H9 (cell line): ENCODE data around the gene MICALL2. TPM values are rescaled to one million over a fixed set of nuclear protein-coding genes. Genes with fewer than 3 reads are reported as not detected.

Source experiments
- DNase-seq: peaks from one replicate; pipeline ENCODE4 v3.0.0-alpha.2; 2017
- H2AFZ ChIP-seq: one replicate; pipeline ENCODE4 v1.6.1; 2013; ENCODE audit warnings: mild to moderate bottlenecking, low read length, control low read depth, moderate library complexity
- H2AK5ac ChIP-seq: 2 replicates; pipeline ENCODE4 v1.6.1; 2013; ENCODE audit warnings: low read length, control low read depth, mixed read lengths; ENCODE audit not compliant: insufficient read length
- H2BK120ac ChIP-seq: one replicate; pipeline ENCODE4 v1.6.1; 2013; ENCODE audit warnings: low read depth, mild to moderate bottlenecking, low read length, control low read depth, inconsistent platforms; ENCODE audit not compliant: poor library complexity, severe bottlenecking
- H2BK12ac ChIP-seq: 2 replicates; pipeline ENCODE4 v1.6.1; 2013; ENCODE audit warnings: low read length, control low read depth, mixed read lengths, low read depth; ENCODE audit not compliant: insufficient read length
- H2BK15ac ChIP-seq: 2 replicates; pipeline ENCODE4 v1.6.1; 2013; ENCODE audit warnings: low read depth, low read length, control low read depth
- H2BK20ac ChIP-seq: one replicate; pipeline ENCODE4 v1.6.1; 2013; ENCODE audit warnings: low read depth, mild to moderate bottlenecking, low read length, control low read depth, inconsistent platforms; ENCODE audit not compliant: poor library complexity, severe bottlenecking
- H2BK5ac ChIP-seq: 2 replicates; pipeline ENCODE4 v1.6.1; 2013; ENCODE audit warnings: low read length, control low read depth, mixed read lengths; ENCODE audit not compliant: insufficient read length
- H3K14ac ChIP-seq: 2 replicates; pipeline ENCODE4 v1.6.1; 2013; ENCODE audit warnings: low read length, control low read depth; ENCODE audit not compliant: insufficient read depth
- H3K18ac ChIP-seq: 2 replicates; pipeline ENCODE4 v1.6.1; 2013; ENCODE audit warnings: low read depth, mild to moderate bottlenecking, mixed read lengths, low read length, control low read depth; ENCODE audit not compliant: insufficient read length
- H3K23ac ChIP-seq: 2 replicates; pipeline ENCODE4 v1.6.1; 2013; ENCODE audit warnings: low read length, control low read depth, mixed read lengths, low read depth; ENCODE audit not compliant: insufficient read length
- H3K23me2 ChIP-seq: 2 replicates; pipeline ENCODE4 v1.6.1; 2013; ENCODE audit warnings: low read depth, mild to moderate bottlenecking, mixed read lengths, low read length, control low read depth; ENCODE audit not compliant: insufficient read length, poor library complexity, severe bottlenecking
- H3K27ac ChIP-seq: 2 replicates; pipeline ENCODE4 v1.5.1; 2013; ENCODE audit warnings: low read length, control low read depth, mixed read lengths, low read depth; ENCODE audit not compliant: insufficient read length
- H3K27me3 ChIP-seq: 2 replicates; pipeline ENCODE4 v1.6.1; 2013; ENCODE audit warnings: low read length, control low read depth, inconsistent platforms; ENCODE audit not compliant: insufficient read depth
- H3K4ac ChIP-seq: 2 replicates; pipeline ENCODE4 v1.6.1; 2013; ENCODE audit warnings: low read depth, mild to moderate bottlenecking, control low read depth, inconsistent platforms, low read length, moderate library complexity
- H3K4me1 ChIP-seq: 2 replicates; pipeline ENCODE4 v1.6.1; 2013; ENCODE audit warnings: low read length, control low read depth, inconsistent platforms; ENCODE audit not compliant: insufficient read depth
- H3K4me2 ChIP-seq: 2 replicates; pipeline ENCODE4 v1.6.1; 2013; ENCODE audit warnings: low read length, control low read depth, mixed read lengths; ENCODE audit not compliant: insufficient read length, insufficient read depth
- H3K56ac ChIP-seq: 2 replicates; pipeline ENCODE4 v1.6.1; 2013; ENCODE audit warnings: low read depth, mild to moderate bottlenecking, mixed read lengths, low read length, control low read depth; ENCODE audit not compliant: insufficient read length
- H3K79me1 ChIP-seq: 2 replicates; pipeline ENCODE4 v1.6.1; 2013; ENCODE audit warnings: low read depth, mild to moderate bottlenecking, moderate library complexity, low read length, control low read depth, inconsistent platforms; ENCODE audit not compliant: insufficient read depth, poor library complexity, severe bottlenecking
- H3K79me2 ChIP-seq: 2 replicates; pipeline ENCODE4 v1.6.1; 2013; ENCODE audit warnings: low read length, control low read depth, inconsistent platforms; ENCODE audit not compliant: insufficient read depth
- H3K9ac ChIP-seq: 2 replicates; pipeline ENCODE4 v1.6.1; 2013; ENCODE audit warnings: low read length, control low read depth, mixed read lengths; ENCODE audit not compliant: insufficient read length; ENCODE audit errors: extremely low read depth
- H3K9me3 ChIP-seq: one replicate; pipeline ENCODE4 v1.6.1; 2013; ENCODE audit warnings: low read depth, low read length, inconsistent platforms; ENCODE audit not compliant: control insufficient read depth
- H3T11ph ChIP-seq: one replicate; pipeline ENCODE4 v1.6.1; 2013; ENCODE audit warnings: mild to moderate bottlenecking, low read length, control low read depth, inconsistent platforms
- H4K20me1 ChIP-seq: one replicate; pipeline ENCODE4 v1.6.1; 2013; ENCODE audit not compliant: control insufficient read depth, insufficient read length, insufficient read depth
- H4K5ac ChIP-seq: 2 replicates; pipeline ENCODE4 v1.6.1; 2013; ENCODE audit warnings: low read depth, mild to moderate bottlenecking, mixed read lengths, low read length, control low read depth; ENCODE audit not compliant: insufficient read length
- H4K8ac ChIP-seq: replicated peaks from 2 replicates; pipeline ENCODE4 v1.6.1; 2013; ENCODE audit warnings: low read length, control low read depth, mixed read lengths, low read depth; ENCODE audit not compliant: insufficient read length
- H4K91ac ChIP-seq: 2 replicates; pipeline ENCODE4 v1.6.1; 2013; ENCODE audit warnings: low read depth, mild to moderate bottlenecking, moderate library complexity, mixed read lengths, low read length, control low read depth; ENCODE audit not compliant: insufficient read length
- H3K27ac Mint-ChIP-seq, 3 experiments: 2 replicates in 2 of 3; 3 replicates in 1 of 3; pipeline ENCODE4 v1.8.0; 2020 to 2021; ENCODE audit warnings: mixed read lengths in 3 of 3, mild to moderate bottlenecking in 1 of 3, moderate library complexity in 1 of 3
- H3K27me3 Mint-ChIP-seq: 2 replicates; pipeline ENCODE4 v1.8.0; 2021; ENCODE audit warnings: low read depth, mild to moderate bottlenecking, moderate library complexity, mixed read lengths
- H3K36me3 Mint-ChIP-seq, 3 experiments: 2 replicates in 2 of 3; 3 replicates in 1 of 3; pipeline ENCODE4 v1.8.0; 2020 to 2021; ENCODE audit warnings: low read depth in 3 of 3, mixed read lengths in 3 of 3; ENCODE audit not compliant: insufficient read depth in 1 of 3
- H3K4me1 Mint-ChIP-seq, 2 experiments: 2 replicates each; pipeline ENCODE4 v1.8.0; 2020; ENCODE audit warnings: mixed read lengths in 2 of 2
- H3K4me3 Mint-ChIP-seq, 2 experiments: 2 replicates in 1 of 2; 3 replicates in 1 of 2; pipeline ENCODE4 v1.8.0; 2020 to 2021; ENCODE audit warnings: mild to moderate bottlenecking in 2 of 2, mixed read lengths in 2 of 2, moderate library complexity in 1 of 2
- H3K9me3 Mint-ChIP-seq, 2 experiments: 2 replicates in 1 of 2; 3 replicates in 1 of 2; pipeline ENCODE4 v1.8.0; 2020; ENCODE audit warnings: mild to moderate bottlenecking in 2 of 2, mixed read lengths in 2 of 2, moderate library complexity in 1 of 2
- CTCF ChIP-seq: fragments of 200-600 bp; sonication (generic); conservative IDR thresholded peaks from 3 replicates; pipeline ENCODE4 v1.8.0; 2021; ENCODE audit warnings: antibody characterized with exemption, mild to moderate bottlenecking
- WGBS: extraction: QIAGEN DNeasy Blood & Tissue Kit; methylation state at CpG from one replicate; pipeline ENCODE4 v1.1.7; 2013; ENCODE audit warnings: missing lambda C conversion rate, low lambda C conversion rate, mixed read lengths; ENCODE audit not compliant: insufficient read length; ENCODE audit errors: extremely low coverage; 5-methylcytosine and 5-hydroxymethylcytosine counted together
- total RNA-seq: library from RNA; stranded (reverse); gene quantifications from 2 replicates; pipeline ENCODE4 v1.2.1, GENCODE V29; 2021

Gene MICALL2
- total RNA-seq, 1 experiment from 2014 or later = 7.1 TPM

DNA sequence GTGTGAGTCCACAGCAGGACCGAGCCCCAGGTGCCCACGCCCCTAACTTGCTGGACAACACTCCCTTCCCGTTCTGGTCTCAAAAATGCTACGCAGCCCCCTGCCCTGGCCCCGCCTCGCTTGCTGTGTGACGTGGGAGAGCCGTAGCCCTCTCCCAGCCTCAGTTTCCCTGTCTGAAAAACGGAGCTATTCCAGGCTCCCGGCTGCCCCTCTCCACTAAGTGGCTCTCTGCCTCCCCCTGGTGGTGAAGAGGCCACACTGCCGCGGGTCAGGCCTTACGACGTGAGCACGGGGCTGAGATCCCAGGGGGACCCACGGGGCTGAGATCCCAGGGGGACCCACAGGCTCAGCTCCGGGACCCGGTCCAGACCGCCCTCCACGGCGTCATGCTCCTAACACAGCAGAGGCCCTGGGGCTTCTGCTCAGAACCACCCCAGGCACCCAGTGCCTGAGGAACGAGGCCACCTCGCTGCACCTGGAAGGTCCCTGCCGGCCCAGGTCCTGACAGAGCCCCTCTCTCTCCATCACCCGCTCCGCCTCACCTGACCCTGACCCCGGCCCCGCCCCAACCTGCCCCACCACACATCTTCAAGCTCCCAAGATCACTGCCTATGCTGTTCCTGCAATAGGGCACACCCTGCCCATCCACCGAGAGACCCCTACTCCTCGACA, 26.7 kb downstream of the MICALL2 start:
- no peak overlapping the region for H3K4me3 Mint-ChIP-seq
- Histone ChIP-seq H3K23ac (no peak overlapping the region), H3K27ac (no peak overlapping the region), H3K23me2 (no peaks in the 10 kb centered on the region), H3K14ac (no peak overlapping the region), H3K79me1 (no peaks in the 10 kb centered on the region), H2AFZ (no peak overlapping the region), H3K4me2 (no peak overlapping the region), H3T11ph (no peak overlapping the region), H3K4me1 (no peaks in the 10 kb centered on the region), H3K79me2 (no peaks in the 10 kb centered on the region), H3K27me3 (no peaks in the 10 kb centered on the region), H2BK15ac (no peak overlapping the region), H2BK120ac (no peak overlapping the region), H4K8ac (no peak overlapping the region), H3K4ac (no peak overlapping the region), H2AK5ac (no peak overlapping the region), H3K9ac (no peak overlapping the region), H3K9me3 (no peaks in the 10 kb centered on the region), H4K5ac (no peak overlapping the region), H4K20me1 (no peaks in the 10 kb centered on the region), H2BK12ac (no peak overlapping the region), H3K56ac (no peak overlapping the region), H4K91ac (no peak overlapping the region), H2BK20ac (no peak overlapping the region), H2BK5ac (no peak overlapping the region), H3K18ac (no peak overlapping the region)
- H3K4me1 Mint-ChIP-seq = peaks cover 2 to 14% of the 10 kb centered on the region in 2 experiments
- peaks cover 10% of the 10 kb centered on the region for H3K27me3 Mint-ChIP-seq
- no peaks in the 10 kb centered on the region; a peak in 1 of 5 replicates for H3K9me3 Mint-ChIP-seq
- peak; percentile 71 for DNase-seq
- no peak overlapping the region for H3K27ac Mint-ChIP-seq
- TF ChIP-seq CTCF = peak; percentile 98
- H3K36me3 Mint-ChIP-seq = no peaks in the 10 kb centered on the region
- no CpG with 5 or more reads among the region's 30 CpGs for WGBS
